GM12872 (cell line): ENCODE results near the gene MEX3B.

ENCODE experiments used
- TF ChIP-seq, protein P1 (sequence below): IDR thresholded peaks from 3 replicates; pipeline ENCODE4 v1.5.1; 2011; ENCODE audit warnings: low read depth, mild to moderate bottlenecking, low read length, moderate library complexity; ENCODE audit not compliant: insufficient read depth

Gene MEX3B

DNA sequence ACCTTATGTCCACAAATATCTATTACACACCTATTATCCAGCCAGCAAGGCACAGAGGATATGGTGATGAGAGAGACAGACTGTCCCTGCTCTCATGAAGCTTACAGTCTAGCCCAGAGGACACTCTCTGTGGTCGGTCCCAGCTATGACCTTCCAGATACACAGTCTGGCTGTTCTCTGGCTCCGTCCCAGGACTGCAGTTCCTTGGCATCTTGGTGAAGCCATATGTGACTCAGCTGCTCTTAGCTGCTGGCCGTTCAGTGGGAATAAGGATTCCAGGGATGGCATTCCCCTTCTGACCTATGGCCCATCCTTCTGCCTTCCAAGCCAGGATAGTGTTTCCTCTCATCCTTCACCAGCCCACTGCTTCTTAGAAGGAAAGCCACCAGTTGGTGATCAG is 30.8 kb downstream of the MEX3B start:
- TF ChIP-seq, protein P1, sequence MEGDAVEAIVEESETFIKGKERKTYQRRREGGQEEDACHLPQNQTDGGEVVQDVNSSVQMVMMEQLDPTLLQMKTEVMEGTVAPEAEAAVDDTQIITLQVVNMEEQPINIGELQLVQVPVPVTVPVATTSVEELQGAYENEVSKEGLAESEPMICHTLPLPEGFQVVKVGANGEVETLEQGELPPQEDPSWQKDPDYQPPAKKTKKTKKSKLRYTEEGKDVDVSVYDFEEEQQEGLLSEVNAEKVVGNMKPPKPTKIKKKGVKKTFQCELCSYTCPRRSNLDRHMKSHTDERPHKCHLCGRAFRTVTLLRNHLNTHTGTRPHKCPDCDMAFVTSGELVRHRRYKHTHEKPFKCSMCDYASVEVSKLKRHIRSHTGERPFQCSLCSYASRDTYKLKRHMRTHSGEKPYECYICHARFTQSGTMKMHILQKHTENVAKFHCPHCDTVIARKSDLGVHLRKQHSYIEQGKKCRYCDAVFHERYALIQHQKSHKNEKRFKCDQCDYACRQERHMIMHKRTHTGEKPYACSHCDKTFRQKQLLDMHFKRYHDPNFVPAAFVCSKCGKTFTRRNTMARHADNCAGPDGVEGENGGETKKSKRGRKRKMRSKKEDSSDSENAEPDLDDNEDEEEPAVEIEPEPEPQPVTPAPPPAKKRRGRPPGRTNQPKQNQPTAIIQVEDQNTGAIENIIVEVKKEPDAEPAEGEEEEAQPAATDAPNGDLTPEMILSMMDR = no peak

DNA sequence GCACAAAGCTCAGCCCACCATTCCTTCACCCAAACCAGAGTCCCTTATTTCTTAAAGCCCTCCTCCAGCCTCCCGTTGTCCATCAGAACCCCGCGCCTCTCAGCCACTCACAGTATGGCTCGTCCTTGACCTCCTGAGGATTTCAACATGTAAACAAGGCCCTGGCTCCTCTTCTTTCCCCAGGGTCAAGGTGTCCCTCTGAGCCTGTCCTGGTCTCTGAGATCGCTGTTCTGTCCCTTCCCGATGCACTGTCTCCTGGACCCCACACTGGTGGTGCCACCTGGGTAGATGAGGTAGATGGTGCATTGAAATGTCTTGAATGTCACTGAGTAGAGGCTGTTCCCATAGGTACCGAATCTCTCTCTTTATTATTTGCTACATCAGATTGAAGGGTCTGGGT is 32.9 kb downstream of the MEX3B start:
- TF ChIP-seq, protein P1 = no peak

DNA sequence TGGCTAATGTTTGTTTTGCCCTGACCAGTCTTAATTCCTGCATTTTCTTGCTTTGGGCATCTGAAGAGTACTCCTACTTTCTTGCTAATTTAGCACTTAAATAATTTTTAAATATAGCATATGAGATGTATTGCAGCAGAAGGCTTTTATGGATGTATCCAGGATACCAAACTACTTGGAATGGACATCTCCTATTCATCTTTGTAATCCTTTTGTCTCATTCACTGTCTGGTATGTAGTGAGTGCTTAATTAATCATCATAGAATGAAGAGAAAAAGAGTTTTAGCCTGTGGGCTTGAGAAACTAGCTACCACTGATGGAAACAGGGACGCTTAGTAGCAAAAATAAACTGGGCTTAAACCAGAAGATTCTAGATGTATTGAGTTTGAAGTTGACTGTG is 40.6 kb downstream of the MEX3B start:
- TF ChIP-seq, protein P1 = no peak

DNA sequence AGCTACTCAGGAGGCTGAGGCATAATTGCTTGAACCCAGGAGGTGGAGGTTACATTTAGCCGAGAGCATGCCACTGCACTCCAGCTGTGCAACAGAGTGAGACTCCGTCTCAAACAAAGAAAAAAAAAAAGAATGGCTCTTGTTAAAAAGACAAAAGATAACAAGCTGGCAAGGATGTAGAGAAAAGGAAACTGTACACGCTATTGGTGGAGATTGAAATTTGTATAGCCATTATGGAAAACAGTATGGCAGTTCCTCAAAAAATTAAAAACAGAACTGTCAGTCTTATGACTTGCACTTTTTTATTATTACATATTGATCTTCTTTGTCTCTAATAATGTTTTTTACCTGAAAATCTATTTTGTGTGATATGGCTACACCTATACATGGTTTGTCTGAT is 41.9 kb downstream of the MEX3B start:
- TF ChIP-seq, protein P1 = no peak

DNA sequence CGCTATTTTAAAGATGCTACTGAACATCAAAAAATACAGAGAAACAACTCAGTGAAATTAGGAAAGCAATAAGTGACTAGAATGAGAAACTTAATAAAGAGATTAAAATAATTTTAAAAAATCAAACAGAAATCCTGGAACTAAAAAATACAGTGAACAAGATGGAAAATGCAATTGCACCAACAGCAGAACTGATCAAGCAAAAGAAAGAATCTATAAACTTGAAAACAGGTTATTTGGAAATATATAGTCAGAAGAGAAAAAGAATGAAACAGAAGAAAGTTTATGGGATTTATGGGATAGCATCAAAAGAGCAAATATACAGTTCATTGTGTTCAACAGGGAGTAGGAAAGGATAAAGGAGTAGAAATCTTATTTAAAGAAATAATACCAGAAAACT is 53.3 kb downstream of the MEX3B start:
- TF ChIP-seq, protein P1 = no peak
